ENCODE results near the gene IFT74.

- TF ChIP-seq YY1 (IDR thresholded peaks at IDR 0.05; ENCODE audit: insufficient read depth, insufficient read length) (no peak), ZNF274 (IDR thresholded peaks at IDR 0.05; ENCODE audit: low read depth, low read length) (no peak)
Measured at GRCh38 chr9:26945591-26945990, 10.6 kb upstream of the IFT74 start.
